Measurements from ENCODE around the gene COQ9.

COQ9 gene

GRCh38 chr16:57500578-57501111, 53.4 kb downstream of the COQ9 start:
- Mint-ChIP-seq H3K4me1 (peaks cover 41% of the 10 kb centered on the region), H3K27me3 (ENCODE audit: low read depth) (peaks cover 16% of the 10 kb centered on the region), H3K9me3 (no peaks in the 10 kb centered on the region), H3K4me3 (peak overlapping the region in 1 of 3 experiments; percentile 9), H3K36me3 (ENCODE audit: low read depth) (no peaks in the 10 kb centered on the region), H3K27ac (peak overlapping the region; percentile 19 to 47 (median 43))
- TF ChIP-seq CTCF (IDR thresholded peaks at IDR 0.05; ENCODE audit: unreplicated experiment in 3 of 3), result no peak

GRCh38 chr16:57501492-57501891, 54.2 kb downstream of the COQ9 start:
- no peak overlapping the region for H3K4me3 Mint-ChIP-seq
- H3K27me3 Mint-ChIP-seq (ENCODE audit: low read depth), result peaks cover 16% of the 10 kb centered on the region
- peak overlapping the region in 2 of 3 experiments; percentile 19 to 47 for H3K27ac Mint-ChIP-seq
- H3K36me3 Mint-ChIP-seq (ENCODE audit: low read depth), result no peaks in the 10 kb centered on the region
- TF ChIP-seq CTCF (IDR thresholded peaks at IDR 0.05; ENCODE audit: unreplicated experiment in 3 of 3), result no peak
- no peaks in the 10 kb centered on the region for H3K9me3 Mint-ChIP-seq
- peaks cover 41% of the 10 kb centered on the region for H3K4me1 Mint-ChIP-seq

- no peaks in the 10 kb centered on the region for H3K9me3 Mint-ChIP-seq
- peak overlapping the region in 2 of 3 experiments; percentile 39 to 68 for H3K27ac Mint-ChIP-seq
- H3K4me3 Mint-ChIP-seq, result no peak overlapping the region
- no peak for TF ChIP-seq CTCF (IDR thresholded peaks at IDR 0.05; ENCODE audit: unreplicated experiment in 3 of 3)
- peaks cover 44% of the 10 kb centered on the region for H3K4me1 Mint-ChIP-seq
- peaks cover 15% of the 10 kb centered on the region for H3K27me3 Mint-ChIP-seq (ENCODE audit: low read depth)
- H3K36me3 Mint-ChIP-seq (ENCODE audit: low read depth), result no peaks in the 10 kb centered on the region
Observed at GRCh38 chr16:57502048-57502775, 54.9 kb downstream of the COQ9 start.

GRCh38 chr16:57503366-57503765, 56.1 kb downstream of the COQ9 start:
- Mint-ChIP-seq H3K36me3 (ENCODE audit: low read depth) (no peaks in the 10 kb centered on the region), H3K4me3 (peak overlapping the region in 1 of 3 experiments; percentile 26), H3K27ac (peak overlapping the region in 2 of 3 experiments; percentile 68 to 80), H3K9me3 (no peaks in the 10 kb centered on the region), H3K27me3 (ENCODE audit: low read depth) (peaks cover 11% of the 10 kb centered on the region), H3K4me1 (peaks cover 46% of the 10 kb centered on the region)
- no peak for TF ChIP-seq CTCF (IDR thresholded peaks at IDR 0.05; ENCODE audit: unreplicated experiment in 3 of 3)

GRCh38 chr16:57504001-57504400, 56.7 kb downstream of the COQ9 start:
- no peak for TF ChIP-seq CTCF (IDR thresholded peaks at IDR 0.05; ENCODE audit: unreplicated experiment in 3 of 3)
- Mint-ChIP-seq H3K4me1 (peaks cover 43% of the 10 kb centered on the region), H3K4me3 (no peak overlapping the region), H3K27ac (peak overlapping the region in 1 of 3 experiments; percentile 70), H3K27me3 (ENCODE audit: low read depth) (peaks cover 15% of the 10 kb centered on the region), H3K36me3 (ENCODE audit: low read depth) (no peaks in the 10 kb centered on the region), H3K9me3 (no peaks in the 10 kb centered on the region)

- H3K27ac Mint-ChIP-seq, result peak overlapping the region in 1 of 3 experiments; percentile 70
- H3K4me3 Mint-ChIP-seq, result no peak overlapping the region
- H3K36me3 Mint-ChIP-seq (ENCODE audit: low read depth), result no peaks in the 10 kb centered on the region
- TF ChIP-seq CTCF (IDR thresholded peaks at IDR 0.05; ENCODE audit: unreplicated experiment in 3 of 3), result no peak
- H3K27me3 Mint-ChIP-seq (ENCODE audit: low read depth), result peaks cover 17% of the 10 kb centered on the region
- no peaks in the 10 kb centered on the region for H3K9me3 Mint-ChIP-seq
- H3K4me1 Mint-ChIP-seq, result peaks cover 41% of the 10 kb centered on the region
Observed at GRCh38 chr16:57504491-57504890, 57.2 kb downstream of the COQ9 start.
